Measurements from ENCODE around the gene AASDH.

- TF ChIP-seq EZH2phosphoT487 (IDR thresholded peaks at IDR 0.05; ENCODE audit: low read length), result no peak
- TF ChIP-seq EZH2 (optimal IDR thresholded peaks at IDR 0.05; ENCODE audit: low read depth, low read length), result no peak
- TF ChIP-seq CTCF (IDR thresholded peaks at IDR 0.05; ENCODE audit: low read length), result no peak
Observed at GRCh38 chr4:56410247-56411062, 23.2 kb upstream of the AASDH start.

Data from MM.1S (cell line).